Measurements from ENCODE around the gene CNTD1.

- no peak for TF ChIP-seq POLR2A (IDR thresholded peaks at IDR 0.05; ENCODE audit: low read length)
- no peak for TF ChIP-seq GATA1 (IDR thresholded peaks at IDR 0.05; ENCODE audit: low read depth, low read length)
Measured at GRCh38 chr17:42759982-42760651, 38.5 kb upstream of the CNTD1 start.

Measured in erythroblast (primary cell).